GM12801 (cell line): ENCODE results near the gene MMP23B.

Experiments used
- TF ChIP-seq, protein P1 (sequence below): IDR thresholded peaks from one replicate; pipeline ENCODE4 v1.5.1; 2011; ENCODE audit warnings: control low read depth; ENCODE audit not compliant: insufficient read length; ENCODE audit errors: extremely low read depth

MMP23B gene

DNA sequence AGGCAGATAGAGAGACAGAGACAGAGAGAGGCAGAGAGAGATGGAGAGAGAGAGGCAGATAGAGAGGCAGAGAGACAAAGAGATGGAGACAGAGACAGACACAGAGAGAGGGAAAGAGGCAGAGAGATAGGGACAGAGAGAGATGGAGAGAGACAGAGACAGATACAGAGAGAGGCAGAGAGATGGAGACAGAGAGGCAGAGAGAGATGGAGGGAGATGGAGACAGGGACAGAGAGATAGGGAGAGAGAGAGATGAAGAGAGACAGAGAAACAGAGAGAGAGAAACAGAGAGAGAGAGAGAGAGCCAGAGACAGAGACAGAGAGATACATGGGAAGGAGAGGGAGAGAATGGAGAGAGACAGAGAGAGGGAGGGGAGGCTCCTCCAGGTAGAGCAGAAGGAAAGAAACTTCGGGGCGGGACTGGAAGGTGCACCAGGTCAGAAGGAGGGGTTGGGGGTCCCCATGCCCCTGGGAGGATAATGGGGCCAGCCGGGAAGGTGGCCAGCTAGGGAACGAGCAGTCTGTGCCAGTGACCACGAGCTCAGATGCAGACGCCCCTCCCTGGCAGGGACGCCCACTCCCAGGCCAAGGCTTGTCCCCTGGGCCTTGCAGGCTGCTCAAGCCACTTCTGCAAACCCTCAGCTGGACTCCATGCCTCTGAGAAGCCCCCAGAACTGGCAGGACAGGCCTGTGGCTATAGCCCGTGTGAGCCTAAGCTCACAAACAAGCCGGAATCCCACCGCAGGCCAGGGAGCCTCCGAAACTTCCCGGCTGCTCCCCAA is 35.3 kb upstream of the MMP23B start:
- TF ChIP-seq, protein P1, sequence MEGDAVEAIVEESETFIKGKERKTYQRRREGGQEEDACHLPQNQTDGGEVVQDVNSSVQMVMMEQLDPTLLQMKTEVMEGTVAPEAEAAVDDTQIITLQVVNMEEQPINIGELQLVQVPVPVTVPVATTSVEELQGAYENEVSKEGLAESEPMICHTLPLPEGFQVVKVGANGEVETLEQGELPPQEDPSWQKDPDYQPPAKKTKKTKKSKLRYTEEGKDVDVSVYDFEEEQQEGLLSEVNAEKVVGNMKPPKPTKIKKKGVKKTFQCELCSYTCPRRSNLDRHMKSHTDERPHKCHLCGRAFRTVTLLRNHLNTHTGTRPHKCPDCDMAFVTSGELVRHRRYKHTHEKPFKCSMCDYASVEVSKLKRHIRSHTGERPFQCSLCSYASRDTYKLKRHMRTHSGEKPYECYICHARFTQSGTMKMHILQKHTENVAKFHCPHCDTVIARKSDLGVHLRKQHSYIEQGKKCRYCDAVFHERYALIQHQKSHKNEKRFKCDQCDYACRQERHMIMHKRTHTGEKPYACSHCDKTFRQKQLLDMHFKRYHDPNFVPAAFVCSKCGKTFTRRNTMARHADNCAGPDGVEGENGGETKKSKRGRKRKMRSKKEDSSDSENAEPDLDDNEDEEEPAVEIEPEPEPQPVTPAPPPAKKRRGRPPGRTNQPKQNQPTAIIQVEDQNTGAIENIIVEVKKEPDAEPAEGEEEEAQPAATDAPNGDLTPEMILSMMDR = no peak

DNA sequence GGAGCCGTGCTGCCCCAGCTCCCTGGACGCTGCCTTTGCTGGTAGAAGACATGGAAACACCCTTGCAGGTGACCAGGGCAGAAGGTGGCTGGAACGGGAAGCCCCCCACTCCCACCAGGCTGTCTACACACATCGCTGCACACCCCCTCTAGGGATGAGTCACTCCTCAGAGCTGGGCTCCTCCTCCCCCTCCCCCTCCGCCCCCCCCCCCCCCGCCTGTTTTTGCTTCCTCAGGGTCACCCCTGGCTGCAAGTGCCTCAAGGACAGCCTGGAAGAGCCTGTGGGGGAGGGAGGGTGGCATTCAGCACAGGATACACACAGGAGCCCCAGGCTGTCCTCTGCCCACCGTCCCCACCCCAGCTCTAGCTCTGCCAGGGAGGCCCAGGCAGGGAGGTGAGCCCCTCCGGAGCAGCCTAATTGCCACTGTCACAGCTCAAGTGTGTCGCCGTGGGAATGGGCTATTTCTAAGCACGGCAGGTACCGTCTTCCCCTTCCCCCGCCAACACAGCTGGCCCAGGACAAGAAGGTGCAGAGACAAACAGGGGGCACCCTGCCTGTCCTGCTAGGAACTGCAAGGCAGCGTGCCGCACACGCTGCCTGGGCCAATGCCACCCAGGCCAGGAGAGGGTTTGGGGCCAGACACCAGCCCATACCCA is 34.6 kb upstream of the MMP23B start:
- TF ChIP-seq, protein P1 = no peak

DNA sequence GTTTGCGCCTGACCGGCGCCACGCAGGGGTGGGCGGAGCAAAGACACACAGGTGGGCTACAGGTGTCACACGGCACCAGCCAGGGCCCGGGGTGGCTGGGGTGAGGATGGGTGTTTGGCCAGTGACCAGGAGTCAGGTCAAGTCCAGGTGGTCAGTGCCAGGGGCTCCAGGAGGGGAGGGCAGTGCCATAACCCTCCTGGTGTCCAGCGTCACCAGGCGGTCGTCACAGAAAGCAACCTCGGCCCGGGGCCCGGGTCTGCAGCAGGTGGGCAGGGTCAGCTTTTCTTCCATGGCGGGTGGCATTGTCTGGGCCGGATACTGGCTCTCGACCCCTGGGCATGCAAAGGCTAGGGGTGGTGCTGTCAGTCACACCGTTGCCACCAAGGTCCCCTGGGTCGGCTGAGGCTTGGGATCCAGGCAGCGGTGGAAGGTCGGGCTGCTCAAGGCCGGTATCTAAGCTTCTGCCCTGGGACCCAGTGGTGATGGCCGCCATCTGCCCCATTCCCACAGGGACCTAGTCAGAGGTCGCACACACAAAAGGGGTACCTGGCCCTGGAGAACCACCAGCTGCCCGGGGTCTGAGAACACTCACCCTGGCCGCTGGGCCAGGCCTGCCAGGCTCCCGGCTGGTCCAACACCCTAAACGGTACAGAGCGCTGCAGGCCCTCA is 33.8 kb upstream of the MMP23B start:
- TF ChIP-seq, protein P1 = no peak

DNA sequence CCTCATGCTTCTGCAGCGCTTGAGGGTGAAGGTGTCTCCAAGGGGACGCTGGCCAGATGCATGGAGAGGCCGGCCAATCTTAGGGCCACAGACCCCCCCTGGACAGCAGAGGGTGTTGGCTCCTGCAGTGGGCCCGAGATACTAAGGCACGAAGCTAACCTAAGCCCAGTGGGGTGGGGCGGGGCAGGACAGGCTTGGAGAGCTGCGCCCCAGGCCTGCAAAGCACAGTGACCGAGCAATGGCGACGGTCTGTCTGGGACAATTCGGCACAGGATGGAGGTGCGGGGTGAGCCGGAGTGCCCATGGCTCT is 33.3 kb upstream of the MMP23B start:
- TF ChIP-seq, protein P1 = no peak

DNA sequence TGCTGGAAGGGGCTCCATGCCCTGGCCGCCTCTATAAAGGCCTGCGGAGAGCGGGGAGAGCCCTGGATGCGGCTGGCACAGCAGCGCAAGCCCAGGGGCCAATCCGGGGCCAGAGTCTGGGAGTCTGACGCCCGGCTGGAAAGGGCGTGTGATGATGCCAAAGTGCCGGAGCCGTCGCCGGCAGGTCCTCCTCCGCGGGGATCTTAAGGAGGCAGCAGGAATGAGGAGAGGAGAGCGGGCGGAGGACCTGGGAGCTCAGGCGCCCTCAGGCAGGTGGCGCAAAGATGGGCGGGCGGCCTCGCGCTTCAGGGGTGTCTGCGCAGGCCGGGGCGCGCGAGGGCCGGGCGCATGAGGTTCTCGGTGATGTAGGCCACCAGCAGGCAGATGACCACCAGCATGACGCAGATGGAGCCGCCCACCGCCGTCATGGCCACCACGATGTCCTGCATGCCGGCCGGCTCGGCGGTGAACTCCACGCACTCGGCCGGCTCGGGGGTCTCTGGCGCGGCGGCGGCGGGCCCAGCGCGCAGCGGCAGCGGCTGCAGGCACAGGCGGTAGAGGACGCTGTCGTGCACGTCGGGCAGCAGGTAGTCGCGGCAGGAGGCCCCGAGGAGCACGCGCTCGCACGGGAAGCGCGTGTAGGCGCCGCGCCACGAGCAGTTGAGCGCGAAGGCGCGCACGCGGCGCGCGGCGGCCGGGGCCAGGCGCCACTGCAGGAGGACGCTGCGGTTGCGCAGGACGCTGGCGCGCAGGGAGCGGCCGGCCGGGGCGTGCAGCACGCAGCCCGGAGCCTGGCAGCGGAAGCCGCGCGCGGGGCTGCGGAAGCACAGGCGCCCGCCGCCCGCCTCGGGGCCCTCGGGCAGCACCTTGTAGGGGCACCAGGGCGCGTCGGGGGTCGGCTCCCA is 32.7 kb upstream of the MMP23B start:
- TF ChIP-seq, protein P1 = no peak

DNA sequence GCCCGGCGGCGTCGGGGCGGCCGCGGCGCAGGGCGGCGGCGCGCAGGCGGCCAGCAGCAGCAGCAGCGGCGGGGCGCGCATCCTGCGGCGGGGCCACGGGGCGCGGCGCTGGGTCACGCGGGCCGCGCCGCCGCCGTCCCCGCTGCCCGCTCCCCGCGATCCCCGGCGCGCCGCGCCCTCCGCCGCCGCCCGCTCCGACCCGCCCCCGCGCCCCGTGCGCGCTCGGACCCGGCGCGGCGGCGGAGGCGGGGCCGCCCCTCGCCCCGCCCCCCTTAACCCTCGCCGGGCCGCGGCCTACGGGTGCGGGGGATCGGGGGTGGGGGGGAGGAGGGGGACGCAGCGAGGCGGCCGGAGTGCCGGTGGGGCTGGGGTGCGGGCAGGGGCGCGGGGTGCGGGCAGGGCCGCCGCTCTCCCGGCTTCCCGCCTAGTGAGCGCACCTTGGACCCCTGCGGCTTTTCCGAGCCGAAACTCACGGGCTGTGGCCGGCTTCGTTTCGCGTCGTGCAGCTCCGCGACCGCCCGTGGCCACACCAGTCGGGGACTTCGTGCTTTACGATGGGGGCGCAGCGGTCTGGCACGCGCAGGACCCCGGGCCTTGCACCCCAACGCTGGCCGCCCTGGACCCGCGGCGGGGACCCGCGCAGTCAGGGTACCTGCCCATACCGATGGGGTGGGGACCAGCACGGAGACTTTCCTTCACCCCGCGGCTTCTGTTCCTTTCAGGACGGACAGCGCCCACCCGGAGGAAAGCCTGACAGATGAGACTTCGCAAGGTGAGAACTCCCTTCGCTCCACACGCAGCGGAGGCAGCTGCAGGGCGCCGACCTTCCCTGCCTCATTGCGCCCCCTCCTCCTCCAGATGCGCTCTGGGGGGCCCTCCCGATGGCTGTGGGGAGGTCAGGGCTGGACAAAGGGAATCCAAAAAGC is 31.8 kb upstream of the MMP23B start, which contains the start of gene FNDC10:
Gene FNDC10 (minus strand): TSS at position 201 of the 926 bp plus-strand sequence. CDS start 120 bp downstream, at position 81.
- TF ChIP-seq, protein P1 = no peak
